K562 (cell line): ENCODE results near the gene E2F2. TPM values are rescaled to one million over a fixed set of nuclear protein-coding genes. Genes with fewer than 3 reads are reported as not detected.

Experiments
- BRF1 ChIP-seq: IDR thresholded peaks from 3 replicates; pipeline ENCODE4 v1.6.1; 2011; ENCODE audit warnings: borderline replicate concordance, mild to moderate bottlenecking; ENCODE audit not compliant: insufficient read length; ENCODE audit errors: extremely low read depth
- CBFB ChIP-seq: sonication (generic); formaldehyde crosslinking; IDR thresholded peaks from 2 replicates; pipeline ENCODE4 v1.4.0; 2020; ENCODE audit warnings: mild to moderate bottlenecking, missing genetic modification reagents
- ELF1 ChIP-seq: fragments of 200-800 bp; sonication (Bioruptor generic); IDR thresholded peaks from 2 replicates; pipeline ENCODE4 v1.6.1; 2016; ENCODE audit warnings: missing genetic modification characterization, missing compliant biosample characterization
- FOXA3 ChIP-seq, 2 experiments: fragments of 450-650 bp in 1 of 2; sonication (generic) in 1 of 2; formaldehyde crosslinking; IDR thresholded peaks in 1 of 2; conservative IDR thresholded peaks in 1 of 2; 2 replicates each; pipeline versions ENCODE4 v1.4.0 to v1.8.0; 2020 to 2022; ENCODE audit warnings: mild to moderate bottlenecking in 2 of 2, missing genetic modification reagents in 1 of 2
- MAX ChIP-seq: sonication (generic); formaldehyde crosslinking; IDR thresholded peaks from 2 replicates; pipeline ENCODE4 v1.9.0; 2022; ENCODE audit warnings: mild to moderate bottlenecking, missing genetic modification reagents
- NR3C1 ChIP-seq: sonication (generic); formaldehyde crosslinking; IDR thresholded peaks from 2 replicates; pipeline ENCODE4 v1.8.1; 2022; ENCODE audit warnings: missing genetic modification reagents
- RBM17 ChIP-seq: fragments of 200-400 bp; formaldehyde crosslinking; IDR thresholded peaks from 2 replicates; pipeline ENCODE4 v1.6.1; 2017; ENCODE audit warnings: low read depth, mild to moderate bottlenecking, low read length, borderline replicate concordance
- RNF2 ChIP-seq: sonication (generic); IDR thresholded peaks from 2 replicates; pipeline ENCODE4 v1.6.1; 2016
- SRSF7 ChIP-seq: fragments of 200-400 bp; formaldehyde crosslinking; optimal IDR thresholded peaks from 2 replicates; pipeline ENCODE3; 2017; ENCODE audit warnings: mild to moderate bottlenecking, low read depth, low read length
- YBX1 ChIP-seq: fragments of 450-650 bp; IDR thresholded peaks from 2 replicates; pipeline ENCODE4 v1.7.1; 2016; ENCODE audit warnings: mild to moderate bottlenecking
- ZBTB17 ChIP-seq: fragments of 450-650 bp; formaldehyde crosslinking; IDR thresholded peaks from 2 replicates; pipeline ENCODE4 v1.4.0; 2020; ENCODE audit warnings: mild to moderate bottlenecking
- ZNF592 ChIP-seq: fragments of 450-650 bp; IDR thresholded peaks from 2 replicates; pipeline ENCODE4 v1.6.1; 2017; ENCODE audit warnings: antibody characterized with exemption, mild to moderate bottlenecking
- ZNF639 ChIP-seq, 2 experiments: fragments of 200-800 bp in 1 of 2; sonication (Bioruptor generic) in 1 of 2; sonication (generic) in 1 of 2; formaldehyde crosslinking in 1 of 2; IDR thresholded peaks in 1 of 2; conservative IDR thresholded peaks in 1 of 2; 2 replicates each; pipeline versions ENCODE4 v1.5.0 to v1.6.1; 2016 to 2020; ENCODE audit warnings: missing compliant biosample characterization in 1 of 2, missing genetic modification characterization in 1 of 2, missing genetic modification reagents in 1 of 2
- polyA plus RNA-seq, 8 experiments: library from polyadenylated mRNA; depleted of rRNA in 4 of 8; stranded (reverse) in 5 of 8; unstranded in 3 of 8; fragments of >200 nt; fragmentation: Nextera tagmentation in 2 of 8; fragmentation: Illumina TruSeq in 1 of 8; extraction: Ambion mirVana in 2 of 8; extraction: Trizol in 1 of 8; gene quantifications; 2 replicates each; pipeline versions ENCODE4 v1.2.1 to v1.2.3, GENCODE V29; 2011 to 2014; ENCODE audit warnings: inconsistent platforms in 1 of 8, missing spikeins in 1 of 8
- total RNA-seq, 7 experiments: library from RNA; depleted of rRNA in 6 of 7; stranded (reverse); fragments of >200 nt in 6 of 7; fragmentation: Illumina TruSeq in 2 of 7; extraction: Trizol in 2 of 7; gene quantifications; 2 replicates each; pipeline versions ENCODE4 v1.2.1 to v1.2.3, GENCODE V29; 2011 to 2021; ENCODE audit warnings: low replicate concordance in 1 of 7
- TF ChIP-seq, protein P1 (sequence below): sonication (generic); formaldehyde crosslinking; IDR thresholded peaks from 2 replicates; pipeline ENCODE4 v1.8.0; 2022; ENCODE audit warnings: mild to moderate bottlenecking, missing genetic modification reagents

E2F2 gene
- total and polyA plus RNA-seq, 9 of the 15 experiments (the other 6 are each of a cell fraction or from before 2014, with no cell fraction given), result 3.1 to 25.3 (median 11.4) TPM

- TF ChIP-seq, protein P1, sequence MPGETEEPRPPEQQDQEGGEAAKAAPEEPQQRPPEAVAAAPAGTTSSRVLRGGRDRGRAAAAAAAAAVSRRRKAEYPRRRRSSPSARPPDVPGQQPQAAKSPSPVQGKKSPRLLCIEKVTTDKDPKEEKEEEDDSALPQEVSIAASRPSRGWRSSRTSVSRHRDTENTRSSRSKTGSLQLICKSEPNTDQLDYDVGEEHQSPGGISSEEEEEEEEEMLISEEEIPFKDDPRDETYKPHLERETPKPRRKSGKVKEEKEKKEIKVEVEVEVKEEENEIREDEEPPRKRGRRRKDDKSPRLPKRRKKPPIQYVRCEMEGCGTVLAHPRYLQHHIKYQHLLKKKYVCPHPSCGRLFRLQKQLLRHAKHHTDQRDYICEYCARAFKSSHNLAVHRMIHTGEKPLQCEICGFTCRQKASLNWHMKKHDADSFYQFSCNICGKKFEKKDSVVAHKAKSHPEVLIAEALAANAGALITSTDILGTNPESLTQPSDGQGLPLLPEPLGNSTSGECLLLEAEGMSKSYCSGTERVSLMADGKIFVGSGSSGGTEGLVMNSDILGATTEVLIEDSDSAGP, result peak; percentile 97
- TF ChIP-seq CBFB (CRISPR knock-in tag) (peak; percentile 32; the same call in 1 of the 2 replicates), SRSF7 (no peak), RNF2 (0 out of 2 replicates have a peak, but pooled peaks have one; percentile 65), ELF1 (tag) (peak; percentile 86), RBM17 (no peak), ZBTB17 (CRISPR knock-in tag) (no peak), ZNF639 (CRISPR knock-in tag; conservative IDR thresholded peaks at IDR 0.05 in 1 of 2, IDR thresholded peaks at IDR 0.05 in 1 of 2) (peak in 1 of 2 experiments; percentile 58; a peak in 1 of 4 replicates), ZNF592 (peak; percentile 64), BRF1 (no peak), YBX1 (no peak), MAX (peak; percentile 81), NR3C1 (peak; percentile 81), FOXA3 (CRISPR knock-in tag; conservative IDR thresholded peaks at IDR 0.05 in 1 of 2, IDR thresholded peaks at IDR 0.05 in 1 of 2) (0 out of 4 replicates have a peak, but pooled peaks of 1 of the 2 experiments have one; percentile 0)
Measured at GRCh38 chr1:23530747-23531561, at the start of gene E2F2 (continued).
